Measurements from ENCODE around the gene CACNG5.

CACNG5 gene

DNA sequence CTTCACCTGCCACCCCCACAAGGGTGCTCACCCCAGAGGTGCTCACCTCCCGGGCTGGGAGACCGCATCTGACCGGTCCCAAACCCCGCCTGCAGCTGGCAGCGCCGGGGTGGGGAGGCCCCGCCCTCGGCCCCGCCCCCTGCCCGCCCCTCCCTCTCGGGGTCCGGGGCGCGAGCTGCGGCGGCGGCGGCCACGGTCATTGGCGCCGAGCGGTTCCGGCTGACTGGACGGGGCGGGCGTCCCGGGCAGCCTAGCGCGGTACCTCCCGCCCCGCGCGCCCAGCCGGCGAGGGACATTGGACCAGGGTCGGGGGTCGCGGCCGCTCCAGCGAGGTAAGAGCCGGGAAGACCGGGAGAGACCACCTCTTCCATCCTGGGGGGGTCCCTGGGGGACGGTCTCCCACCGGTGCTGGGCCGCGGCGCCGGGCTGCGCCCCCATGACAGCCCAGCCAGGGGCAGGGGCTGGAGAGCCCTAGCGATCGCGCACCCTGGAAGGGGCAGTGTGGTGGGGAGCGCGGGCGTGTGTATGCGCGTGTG is at the start of gene CACNG5:
TSS of gene CACNG5 (plus strand) at position 199 of the 536 bp plus-strand sequence. CDS start 42,216 bp downstream, outside the sequence.
- DNase-seq (ENCODE audit: low read depth) = no peak

DNA sequence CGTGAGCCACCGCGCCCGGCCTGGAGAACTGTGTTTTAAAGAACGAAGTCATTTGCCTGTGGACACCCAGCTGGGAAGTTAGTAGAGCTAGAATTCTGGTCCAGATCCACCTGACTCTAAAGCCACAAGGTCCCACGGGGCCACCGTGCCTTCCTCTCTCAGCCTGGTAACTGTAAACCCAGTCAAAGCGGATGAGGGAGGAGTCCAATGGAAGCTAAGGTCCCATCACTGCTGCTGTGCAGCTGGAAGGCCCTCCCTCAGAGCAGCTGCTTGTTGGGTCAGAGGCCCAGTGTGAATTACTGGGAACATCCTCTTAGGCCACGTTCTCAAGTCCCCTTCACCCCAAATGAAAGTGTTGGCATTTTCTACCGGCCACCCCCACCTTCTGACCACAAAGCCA is 48.8 kb upstream of the CACNG5 start:
- no peak for DNase-seq (ENCODE audit: low read depth)

DNA sequence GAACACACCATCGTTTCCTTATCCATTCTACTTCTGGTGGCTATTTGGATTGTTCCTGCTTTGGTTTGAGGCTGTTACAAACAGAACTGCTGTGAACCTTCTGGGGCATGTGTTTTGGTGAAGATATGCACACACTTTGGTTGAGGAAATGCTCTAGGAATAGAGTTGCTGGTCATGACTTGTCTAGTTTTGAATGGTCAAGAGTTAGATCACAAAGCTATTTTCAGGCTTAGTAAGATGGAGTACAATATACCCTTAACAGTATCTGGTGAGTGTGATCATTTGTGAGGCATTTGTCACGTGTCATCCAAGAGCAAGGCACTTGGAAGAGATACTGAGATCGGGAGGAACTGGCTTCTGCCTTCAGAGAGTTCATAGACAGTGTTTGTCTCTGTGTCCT is 47.0 kb upstream of the CACNG5 start:
- DNase-seq (ENCODE audit: low read depth) = no peak

- DNase-seq (ENCODE audit: low read depth) = no peak
Measured at GRCh38 chr17:66789093-66789492, 45.8 kb upstream of the CACNG5 start.

DNA sequence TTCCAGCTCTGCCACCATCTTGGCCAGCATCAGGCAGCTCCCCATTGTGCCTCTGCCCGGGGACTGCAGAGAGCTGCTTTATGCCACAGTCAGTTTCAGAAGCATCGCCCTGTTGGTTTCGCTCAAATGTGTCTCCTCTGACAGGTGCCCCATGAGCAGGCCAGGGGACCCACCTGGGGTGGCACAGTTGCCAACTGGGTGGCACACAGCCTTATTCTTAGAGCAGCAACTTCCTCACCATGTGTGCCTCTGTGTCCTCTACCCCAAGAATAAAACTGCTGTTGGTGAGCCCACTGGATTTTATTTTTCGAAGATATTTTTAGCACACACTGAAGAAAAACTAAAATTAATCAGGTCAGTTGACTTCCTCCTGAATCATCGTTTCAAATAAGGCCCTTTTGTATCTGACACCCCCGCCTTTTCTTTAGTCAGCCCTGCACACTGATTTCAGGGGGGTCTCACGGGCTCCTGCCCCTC is 44.9 kb upstream of the CACNG5 start:
- DNase-seq (ENCODE audit: low read depth) = no peak

DNA sequence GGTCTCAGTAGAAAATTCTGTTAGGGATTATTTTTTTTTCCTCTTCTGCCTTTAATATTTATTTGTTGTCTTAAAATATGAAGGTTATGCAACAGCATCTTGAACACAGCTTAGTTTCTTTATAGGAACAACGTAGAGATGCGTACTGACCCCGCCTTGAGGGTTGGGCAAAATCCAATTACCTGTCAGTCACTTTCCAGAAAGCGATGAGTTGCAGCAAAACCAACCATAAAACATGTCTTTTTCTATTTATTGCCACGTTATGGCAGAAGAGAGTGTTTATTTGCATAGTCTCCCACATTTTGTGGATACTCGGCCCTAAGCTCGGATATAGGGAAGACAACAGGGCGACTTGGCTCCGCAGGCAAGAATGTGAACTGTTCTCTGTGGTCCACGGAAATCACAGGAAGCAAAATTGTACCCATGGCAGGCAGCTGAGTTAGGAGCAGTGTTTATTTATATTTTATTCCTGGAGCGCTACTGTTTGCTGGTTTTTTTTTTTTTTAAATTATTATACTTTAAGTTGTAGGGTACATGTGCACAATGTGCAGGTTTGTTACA is 44.3 kb upstream of the CACNG5 start:
- DNase-seq (ENCODE audit: low read depth) = no peak

GRCh38 chr17:66791347-66791746 is 43.6 kb upstream of the CACNG5 start:
- no peak for DNase-seq (ENCODE audit: low read depth)

DNA sequence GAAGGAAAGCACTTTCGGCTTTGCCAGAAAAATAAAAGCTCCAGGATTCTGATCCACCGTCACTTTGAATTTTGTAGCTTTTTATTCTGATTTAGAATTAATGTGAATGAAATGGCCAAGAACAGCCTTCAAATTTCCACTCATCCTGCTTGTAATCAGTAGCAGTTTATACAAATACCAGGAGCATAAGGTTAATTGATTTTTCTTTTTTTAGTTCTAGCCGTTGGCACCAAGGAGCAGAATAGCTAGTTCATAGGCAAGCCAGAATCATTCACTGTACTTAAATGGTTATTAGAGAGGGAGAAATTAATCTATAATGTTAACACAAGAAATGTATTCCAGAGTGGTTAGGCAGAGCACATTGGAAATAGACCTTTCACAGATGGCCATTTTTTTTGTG is 41.1 kb upstream of the CACNG5 start:
- no peak for DNase-seq (ENCODE audit: low read depth)

DNA sequence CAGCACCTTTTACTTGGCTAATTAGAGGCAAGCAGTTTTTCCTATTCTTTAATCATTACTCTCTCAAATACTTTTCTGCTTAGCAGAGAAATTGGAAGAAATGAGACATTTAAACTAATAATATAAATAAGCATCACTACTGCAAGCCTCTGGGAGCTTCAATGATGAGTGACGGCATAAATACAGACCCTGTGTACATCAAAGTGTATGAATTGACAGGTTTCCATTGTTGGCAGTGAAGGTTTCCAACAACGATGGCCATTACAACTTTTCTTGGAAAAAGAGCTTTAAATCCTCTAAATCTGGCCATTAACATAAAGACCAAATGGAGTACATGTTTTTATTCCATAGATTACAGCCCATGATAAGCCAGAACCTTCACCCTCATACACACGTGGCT is 39.4 kb upstream of the CACNG5 start:
- DNase-seq (ENCODE audit: low read depth) = no peak

DNA sequence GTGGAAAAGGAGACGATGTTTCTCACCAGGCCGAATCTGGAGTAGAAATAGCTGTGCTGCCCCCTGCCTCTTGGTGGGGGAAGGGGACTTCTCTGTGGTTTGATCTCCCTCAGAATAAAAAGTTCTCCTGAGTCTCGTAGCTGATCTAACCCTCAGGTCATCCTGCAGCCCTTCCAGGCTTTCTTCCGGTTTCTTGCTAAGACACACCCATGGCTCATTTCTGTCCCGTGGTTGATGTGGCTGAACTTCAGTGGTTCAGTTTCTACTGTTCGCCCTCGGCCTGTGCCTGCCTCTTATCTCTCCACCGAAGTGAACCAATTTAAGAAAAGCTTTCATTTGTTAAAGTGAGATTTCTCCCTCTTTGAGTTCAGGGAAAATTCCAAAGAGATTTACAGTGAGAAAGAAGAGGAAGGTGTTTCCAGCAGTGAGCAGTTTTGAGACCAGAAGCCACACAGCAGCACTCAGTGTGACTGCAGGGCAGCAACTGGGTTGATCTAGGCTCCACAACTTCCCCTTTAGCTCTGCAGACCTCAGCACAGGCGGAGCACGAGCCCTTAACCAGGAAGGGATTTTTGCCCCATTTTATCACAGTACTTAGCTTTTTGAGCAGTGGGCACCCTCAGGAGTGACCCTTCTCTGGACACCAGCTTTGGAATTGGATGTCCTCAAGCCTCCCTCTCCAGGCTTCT is 34.9 kb upstream of the CACNG5 start:
- DNase-seq (ENCODE audit: low read depth) = no peak

- DNase-seq (ENCODE audit: low read depth) = no peak
Measured at GRCh38 chr17:66803474-66803951, 31.4 kb upstream of the CACNG5 start.

GRCh38 chr17:66805567-66805966 is 29.4 kb upstream of the CACNG5 start:
- DNase-seq (ENCODE audit: low read depth) = no peak

- DNase-seq (ENCODE audit: low read depth) = no peak
Measured at GRCh38 chr17:66807182-66807581, 27.7 kb upstream of the CACNG5 start.

GRCh38 chr17:66809408-66809807 is 25.5 kb upstream of the CACNG5 start:
- no peak for DNase-seq (ENCODE audit: low read depth)

DNA sequence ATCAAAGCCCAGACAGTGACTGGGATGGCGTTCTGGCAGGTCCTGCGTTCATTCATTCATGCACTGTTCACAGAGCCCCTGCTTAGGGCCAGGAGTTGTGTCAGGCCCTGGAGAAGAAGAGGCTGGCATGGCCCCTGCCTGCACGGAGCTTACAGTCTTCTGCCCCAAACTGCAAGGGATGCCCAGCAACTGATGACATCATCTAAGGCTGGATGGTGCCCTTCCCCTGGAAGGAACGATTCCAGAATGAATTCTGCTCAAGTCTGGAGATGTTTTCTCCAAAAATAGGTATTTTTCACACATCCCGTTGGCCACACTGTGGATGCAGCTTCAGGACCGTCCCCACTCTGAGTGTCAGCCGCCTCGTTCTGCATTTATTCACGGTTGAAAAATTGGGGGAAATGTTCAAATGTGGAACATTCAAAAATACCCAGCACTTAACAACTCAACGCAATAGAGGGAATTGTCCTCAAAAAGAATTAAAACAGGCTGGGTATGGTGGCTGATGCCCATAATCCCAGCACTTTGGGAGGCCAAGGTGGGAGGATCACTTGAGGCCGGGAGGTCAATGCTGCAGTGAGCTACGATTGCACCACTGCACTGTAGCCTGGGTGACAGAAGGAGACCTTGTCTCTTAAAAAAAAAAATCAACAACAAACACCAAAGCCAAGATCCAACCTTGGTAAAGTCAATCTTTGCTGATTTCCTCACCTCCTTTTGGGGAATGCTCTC is 23.8 kb upstream of the CACNG5 start:
- DNase-seq (ENCODE audit: low read depth) = no peak

GRCh38 chr17:66811683-66812054 is 23.2 kb upstream of the CACNG5 start:
- DNase-seq (ENCODE audit: low read depth) = no peak

DNA sequence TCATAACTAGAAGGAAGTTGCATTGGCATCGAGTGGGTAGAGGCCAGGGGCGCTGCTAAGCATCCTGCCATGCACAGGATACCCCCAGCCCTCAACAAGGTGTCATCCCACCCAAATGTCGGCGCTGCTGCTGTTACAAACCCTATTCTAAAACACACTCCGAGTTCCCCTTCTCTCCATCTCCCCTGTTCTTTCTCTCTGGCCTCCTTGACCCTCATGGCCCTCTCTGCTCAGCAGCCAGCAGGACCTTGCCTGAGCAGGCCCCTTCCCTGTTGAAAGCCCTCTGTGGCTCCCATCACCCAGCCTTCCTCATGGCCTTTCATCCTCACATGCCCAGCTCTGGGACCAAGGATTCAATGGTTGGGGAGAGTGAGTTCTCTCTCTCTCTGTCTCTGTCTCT is 22.3 kb upstream of the CACNG5 start:
- no peak for DNase-seq (ENCODE audit: low read depth)

DNA sequence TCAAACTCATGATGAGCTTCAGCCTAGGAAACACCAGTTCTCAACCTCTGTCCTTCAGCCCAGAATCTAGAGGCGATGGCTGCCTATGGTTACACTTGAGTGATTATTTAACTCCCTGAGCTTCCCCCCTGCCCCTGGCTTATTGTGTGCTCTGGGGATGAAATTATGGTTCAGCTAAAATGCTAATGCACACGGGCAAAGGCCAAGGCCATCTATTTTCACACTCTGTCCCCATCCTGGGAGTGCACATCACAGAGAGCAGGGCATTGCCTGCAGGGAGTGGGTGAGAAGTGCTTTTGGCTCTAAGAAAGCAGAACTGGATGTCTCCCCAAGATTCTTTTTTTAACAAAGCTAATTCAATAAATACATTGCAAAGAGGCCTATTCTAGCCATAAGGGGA is 21.6 kb upstream of the CACNG5 start:
- DNase-seq (ENCODE audit: low read depth) = no peak

- DNase-seq (ENCODE audit: low read depth) = no peak
Measured at GRCh38 chr17:66814026-66814425, 20.9 kb upstream of the CACNG5 start.

DNA sequence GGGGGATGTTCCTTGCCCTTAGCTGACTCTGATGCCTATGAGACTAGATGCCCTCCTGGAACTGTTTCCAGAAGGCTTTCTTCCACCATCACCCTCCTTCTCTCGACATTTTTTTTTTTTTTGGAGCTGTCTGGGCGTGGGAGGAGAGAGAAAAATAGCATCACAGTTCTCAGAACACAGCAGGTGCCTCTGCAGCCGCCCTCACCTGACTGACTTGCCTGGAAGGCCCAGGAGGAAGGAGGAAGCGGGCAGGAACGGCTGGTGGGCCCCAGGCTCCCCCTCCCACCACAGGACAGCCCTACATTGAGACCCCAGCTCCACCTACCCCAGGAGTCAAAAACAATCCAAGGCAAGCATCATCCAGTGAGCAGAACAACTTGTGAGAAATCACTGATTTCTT is 20.3 kb upstream of the CACNG5 start:
- DNase-seq (ENCODE audit: low read depth) = no peak

DNA sequence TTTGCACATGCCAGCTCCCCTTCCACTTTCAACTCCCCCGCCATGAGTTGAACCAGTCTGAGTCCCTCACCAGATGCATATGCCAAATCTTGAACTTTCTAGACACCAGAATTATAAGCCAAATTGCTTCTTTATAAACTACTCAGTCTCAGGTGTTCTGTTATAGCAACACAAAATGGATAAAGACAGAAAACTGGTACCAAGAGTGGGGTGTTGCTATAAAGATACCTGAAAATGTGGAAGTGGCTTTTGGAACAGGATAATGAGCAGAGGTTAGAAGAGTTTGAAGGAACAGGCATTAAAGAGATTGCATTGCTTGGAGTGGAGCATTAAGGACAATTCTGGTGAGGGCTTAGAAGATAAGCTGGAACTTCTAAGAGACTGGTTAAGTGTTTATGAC is 17.2 kb upstream of the CACNG5 start:
- no peak for DNase-seq (ENCODE audit: low read depth)

GRCh38 chr17:66819466-66819865 is 15.5 kb upstream of the CACNG5 start:
- DNase-seq (ENCODE audit: low read depth) = no peak

DNA sequence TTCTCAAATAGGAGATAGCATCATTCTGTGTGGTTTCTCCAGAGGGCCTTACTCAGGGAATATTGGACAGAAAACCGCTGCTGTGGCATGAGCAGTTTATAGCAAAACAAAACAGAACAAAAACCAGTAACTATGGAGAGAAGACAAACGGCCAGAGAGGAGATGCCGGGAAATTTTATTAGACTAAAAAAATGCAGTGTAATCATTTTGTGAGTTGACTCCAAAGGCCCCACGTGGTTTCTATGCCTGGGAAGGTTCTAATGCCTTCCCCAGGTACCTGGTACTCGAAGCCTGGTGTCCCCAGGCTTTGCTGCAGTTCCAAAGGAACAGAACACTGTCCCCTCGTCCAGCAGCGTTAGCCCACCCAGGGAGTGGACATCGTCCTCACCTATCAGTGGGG is 12.9 kb upstream of the CACNG5 start:
- DNase-seq (ENCODE audit: low read depth) = no peak

Data from stimulated activated CD8-positive, alpha-beta memory T cell treated with anti-CD3 and anti-CD28 coated beads, Interleukin-4, amount 100 ng/mL, for 24 hours (primary cell).